BJ (cell line): ENCODE results near the gene HK2. TPM values are rescaled to one million over a fixed set of nuclear protein-coding genes. Genes with fewer than 3 reads are reported as not detected.
A peak's percentile ranks its signal among the peaks of the same experiment; 100 is the strongest.
"Not testable (repeated sequence)": the region's sequence is repeated elsewhere in the genome, so short reads cannot be mapped to it uniquely, and the experiment has no call there.

Source experiments
- CTCF ChIA-PET: fragments of 350-600 bp; formaldehyde crosslinking; extraction: SDS; loops from one replicate; lab custom pipeline; 2021; ENCODE audit warnings: antibody characterized with exemption, inconsistent platforms; lab: Yijun Ruan, JAX
- POLR2A ChIA-PET: fragments of 300-600 bp; sonication (Branson Sonifier 250); formaldehyde crosslinking; extraction: SDS; loops from one replicate; lab custom pipeline; 2021; ENCODE audit warnings: antibody characterized with exemption; lab: Charles Lee
- DNase-seq: peaks from one replicate; pipeline ENCODE4 v3.0.0-alpha.2; 2011; ENCODE audit warnings: low read depth
- H3K27me3 ChIP-seq: 2 replicates; pipeline ENCODE4 v1.6.0; 2011; ENCODE audit warnings: low read length; ENCODE audit not compliant: control insufficient read depth, insufficient read depth
- H3K36me3 ChIP-seq: 2 replicates; pipeline ENCODE4 v1.5.1; 2011; ENCODE audit warnings: low read length; ENCODE audit not compliant: control insufficient read depth, insufficient read depth
- H3K4me3 ChIP-seq: 2 replicates; pipeline ENCODE4 v1.5.1; 2011; ENCODE audit warnings: low read depth, mild to moderate bottlenecking, control low read depth, low read length
- CTCF ChIP-seq: IDR thresholded peaks from 2 replicates; pipeline ENCODE4 v1.5.1; 2011; ENCODE audit warnings: low read depth, mild to moderate bottlenecking, control low read depth, inconsistent platforms, low read length, moderate library complexity; ENCODE audit not compliant: insufficient read depth
- polyA plus RNA-seq: library from polyadenylated mRNA; depleted of rRNA; stranded (reverse); fragments of >200 nt; gene quantifications from 2 replicates; pipeline ENCODE4 v1.2.3, GENCODE V29; 2011

HK2 gene
- polyA plus RNA-seq, 1 experiment: 21.8 TPM

DNA sequence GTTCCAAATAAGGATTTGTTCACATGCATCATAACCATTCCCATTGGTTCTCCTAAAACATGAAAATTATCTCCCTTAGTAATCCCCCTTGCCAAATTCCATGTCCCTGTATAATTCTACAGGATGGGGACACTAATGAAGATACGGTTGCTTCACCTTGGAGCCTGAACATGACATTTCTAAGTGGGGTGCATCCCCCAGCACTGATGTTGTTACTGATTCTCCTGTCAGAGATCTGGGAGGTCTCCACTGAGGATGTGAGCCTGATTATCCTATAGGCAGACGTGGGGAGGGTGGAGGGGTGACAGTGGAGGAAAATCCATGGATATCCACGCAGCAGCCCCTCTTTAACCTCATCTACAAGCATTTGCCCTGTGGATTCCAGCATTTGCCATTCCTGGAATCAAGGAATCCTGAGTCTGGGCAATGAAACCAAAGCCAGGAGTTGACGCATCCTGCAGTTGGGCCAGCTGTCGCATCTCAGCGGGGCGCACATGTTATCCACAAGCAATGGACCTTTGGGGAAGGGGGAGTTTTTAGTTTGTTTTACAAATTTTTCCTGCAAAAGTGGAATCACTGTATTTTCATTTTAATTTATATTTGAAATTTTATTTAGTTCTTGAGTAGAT is 57.3 kb downstream of the HK2 start:
- ChIA-PET POLR2A (no interaction called here), CTCF (interaction anchor here (0.8 to 1.2 kb wide), 2 partner anchors 25 to 203 kb away, joined by 3 read pairs; no protein-coding TSS in a partner anchor)
- peaks cover 17% of the 10 kb centered on the region for H3K36me3 ChIP-seq
- no peak overlapping the region for H3K4me3 ChIP-seq
- DNase-seq: no peak
- no peaks in the 10 kb centered on the region for H3K27me3 ChIP-seq
- no peak for TF ChIP-seq CTCF

- H3K4me3 ChIP-seq, DNase-seq, POLR2A ChIA-PET, H3K27me3 ChIP-seq: not testable (repeated sequence)
- H3K36me3 ChIP-seq: peaks cover 13% of the 10 kb centered on the region
- CTCF ChIA-PET: interaction anchor here (0.8 to 1.2 kb wide), 2 partner anchors 25 to 201 kb away, joined by 3 read pairs; no protein-coding TSS in a partner anchor
Measured at GRCh38 chr2:74891816-74892215, 57.9 kb downstream of the HK2 start.

GRCh38 chr2:74892609-74893008 is 58.7 kb downstream of the HK2 start:
- H3K36me3 ChIP-seq: peaks cover 12% of the 10 kb centered on the region
- DNase-seq: no peak
- POLR2A ChIA-PET: no interaction called here
- CTCF ChIA-PET: interaction anchor here (0.8 to 1.9 kb wide), 4 partner anchors 16 to 202 kb away, joined by 3 to 4 read pairs (median 3); no protein-coding TSS in a partner anchor
- H3K4me3 ChIP-seq: no peak overlapping the region
- TF ChIP-seq CTCF: no peak
- no peaks in the 10 kb centered on the region for H3K27me3 ChIP-seq

- peak; percentile 64 for DNase-seq
- Histone ChIP-seq H3K4me3 (no peak overlapping the region), H3K36me3 (peaks cover 12% of the 10 kb centered on the region), H3K27me3 (no peaks in the 10 kb centered on the region)
- ChIA-PET CTCF (interaction anchor here (1.2 to 1.9 kb wide), 4 partner anchors 16 to 178 kb away, joined by 3 to 6 read pairs (median 4); no protein-coding TSS in a partner anchor), POLR2A (no interaction called here)
- no peak for TF ChIP-seq CTCF
Measured at GRCh38 chr2:74893332-74893731, 59.4 kb downstream of the HK2 start.

GRCh38 chr2:74894272-74894981 is 60.5 kb downstream of the HK2 start:
- CTCF ChIA-PET: interaction anchor here (1.4 to 1.9 kb wide), 3 partner anchors 19 to 179 kb away, joined by 3 to 6 read pairs (median 4); no protein-coding TSS in a partner anchor
- no peak overlapping the region for H3K4me3 ChIP-seq
- TF ChIP-seq CTCF: no peak
- POLR2A ChIA-PET: no interaction called here
- peaks cover 7% of the 10 kb centered on the region for H3K36me3 ChIP-seq
- DNase-seq: no peak
- no peaks in the 10 kb centered on the region for H3K27me3 ChIP-seq
